Endothelial cell (in vitro differentiated cells): ENCODE data around the gene PML. TPM values are rescaled to one million over a fixed set of nuclear protein-coding genes. Genes with fewer than 3 reads are reported as not detected.

ENCODE experiments used
- DNase-seq: peaks from one replicate; pipeline ENCODE4 v3.0.0; 2021; ENCODE audit warnings: low spot score
- H3K27ac Mint-ChIP-seq: one replicate; pipeline ENCODE4 v1.8.0; 2021; ENCODE audit warnings: mixed read lengths, inconsistent platforms; ENCODE audit not compliant: unreplicated experiment
- H3K27me3 Mint-ChIP-seq: one replicate; pipeline ENCODE4 v1.8.0; 2021; ENCODE audit warnings: mild to moderate bottlenecking, moderate library complexity, mixed read lengths, inconsistent platforms; ENCODE audit not compliant: unreplicated experiment
- H3K36me3 Mint-ChIP-seq: one replicate; pipeline ENCODE4 v1.8.0; 2021; ENCODE audit warnings: mild to moderate bottlenecking, low read depth, mixed read lengths, inconsistent platforms; ENCODE audit not compliant: unreplicated experiment
- H3K4me1 Mint-ChIP-seq: one replicate; pipeline ENCODE4 v1.8.0; 2021; ENCODE audit warnings: mild to moderate bottlenecking, mixed read lengths, inconsistent platforms; ENCODE audit not compliant: unreplicated experiment
- H3K4me3 Mint-ChIP-seq: one replicate; pipeline ENCODE4 v1.8.0; 2021; ENCODE audit warnings: mild to moderate bottlenecking, mixed read lengths, inconsistent platforms; ENCODE audit not compliant: unreplicated experiment
- H3K9me3 Mint-ChIP-seq: one replicate; pipeline ENCODE4 v1.8.0; 2021; ENCODE audit warnings: mixed read lengths, inconsistent platforms; ENCODE audit not compliant: unreplicated experiment
- CTCF ChIP-seq: fragments of 200-600 bp; sonication (generic); IDR thresholded peaks from one replicate; pipeline ENCODE4 v1.5.0; 2021; ENCODE audit warnings: antibody characterized with exemption; ENCODE audit not compliant: unreplicated experiment
- total RNA-seq: library from RNA; stranded (reverse); fragmentation: NEBNext Ultra II Directional; extraction: Animal tissue kit (Norgen Biotek cat#: 25700); gene quantifications from one replicate; pipeline ENCODE4 v1.2.1, GENCODE V29; 2021; ENCODE audit not compliant: unreplicated experiment

PML gene
- total RNA-seq, 1 donor from 2014 or later, result 161 TPM

- Mint-ChIP-seq H3K4me3 (no peak overlapping the region), H3K27me3 (peaks cover 8% of the 10 kb centered on the region), H3K4me1 (peaks cover 49% of the 10 kb centered on the region), H3K9me3 (no peaks in the 10 kb centered on the region), H3K36me3 (no peaks in the 10 kb centered on the region), H3K27ac (peak overlapping the region; percentile 65)
- DNase-seq, result no peak
- TF ChIP-seq CTCF, result no peak
These were observed 32.1 kb upstream of the PML start for GRCh38 chr15:73962433-73962832.

- H3K4me3 Mint-ChIP-seq, result no peak overlapping the region
- H3K4me1 Mint-ChIP-seq, result peaks cover 45% of the 10 kb centered on the region
- no peak overlapping the region for H3K27ac Mint-ChIP-seq
- H3K36me3 Mint-ChIP-seq, result peaks cover 2% of the 10 kb centered on the region
- TF ChIP-seq CTCF, result peak; percentile 86
- peak; percentile 92 for DNase-seq
- peaks cover 4% of the 10 kb centered on the region for H3K27me3 Mint-ChIP-seq
- no peaks in the 10 kb centered on the region for H3K9me3 Mint-ChIP-seq
These were observed 29.8 kb upstream of the PML start for GRCh38 chr15:73964736-73965093.

GRCh38 chr15:73965094-73965757, 29.3 kb upstream of the PML start:
- peak; percentile 7 for TF ChIP-seq CTCF
- peaks cover 4% of the 10 kb centered on the region for H3K27me3 Mint-ChIP-seq
- no peaks in the 10 kb centered on the region for H3K9me3 Mint-ChIP-seq
- peaks cover 45% of the 10 kb centered on the region for H3K4me1 Mint-ChIP-seq
- no peak overlapping the region for H3K4me3 Mint-ChIP-seq
- peak; percentile 35 for DNase-seq
- peak overlapping the region; percentile 18 for H3K27ac Mint-ChIP-seq
- peaks cover 3% of the 10 kb centered on the region for H3K36me3 Mint-ChIP-seq

- no peak for TF ChIP-seq CTCF
- H3K4me3 Mint-ChIP-seq, result no peak overlapping the region
- peaks cover 3% of the 10 kb centered on the region for H3K36me3 Mint-ChIP-seq
- no peaks in the 10 kb centered on the region for H3K9me3 Mint-ChIP-seq
- no peak overlapping the region for H3K27ac Mint-ChIP-seq
- peaks cover 42% of the 10 kb centered on the region for H3K4me1 Mint-ChIP-seq
- H3K27me3 Mint-ChIP-seq, result peaks cover 4% of the 10 kb centered on the region
- DNase-seq, result no peak
These were observed 28.8 kb upstream of the PML start for GRCh38 chr15:73965758-73966113.

GRCh38 chr15:73968461-73968860, 26.1 kb upstream of the PML start:
- Mint-ChIP-seq H3K27ac (no peak overlapping the region), H3K4me3 (no peak overlapping the region), H3K27me3 (peaks cover 7% of the 10 kb centered on the region), H3K9me3 (no peaks in the 10 kb centered on the region), H3K36me3 (peaks cover 3% of the 10 kb centered on the region), H3K4me1 (peaks cover 30% of the 10 kb centered on the region)
- no peak for TF ChIP-seq CTCF
- DNase-seq, result no peak
